CD4-positive, alpha-beta T cell treated with Interleukin-15 for 1 hour (primary cell): ENCODE results near the gene CDH12.
"Not testable (repeated sequence)": the region's sequence is repeated elsewhere in the genome, so short reads cannot be mapped to it uniquely, and the experiment has no call there.

Experiments
- DNase-seq: peaks from one replicate; pipeline ENCODE4 v3.0.0-alpha.2; 2020

CDH12 gene

DNA sequence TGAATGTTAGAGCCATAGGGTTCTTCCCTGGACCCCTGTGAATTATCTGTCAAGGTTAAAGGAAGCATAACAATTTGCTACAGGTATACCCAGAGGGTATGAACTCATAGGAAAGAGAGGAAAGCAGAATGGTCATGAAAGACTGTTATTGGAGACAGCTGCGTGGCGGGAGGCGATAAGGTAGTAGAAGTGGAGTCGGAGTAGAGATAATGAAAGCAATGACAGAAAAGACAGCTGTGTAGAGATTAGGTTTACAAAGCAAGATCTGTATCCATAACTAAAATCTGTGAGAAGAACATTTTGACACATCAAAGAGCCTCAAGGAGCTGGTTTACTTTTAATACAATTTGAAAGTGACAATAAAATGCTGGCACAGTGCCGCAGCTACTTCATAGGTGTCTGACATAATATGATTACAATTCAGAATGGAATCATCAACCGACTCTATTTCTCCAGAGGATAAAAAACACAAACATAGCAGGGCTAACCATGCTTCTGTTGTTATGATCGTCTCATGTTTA is 603.9 kb downstream of the CDH12 start:
- no peak for DNase-seq

DNA sequence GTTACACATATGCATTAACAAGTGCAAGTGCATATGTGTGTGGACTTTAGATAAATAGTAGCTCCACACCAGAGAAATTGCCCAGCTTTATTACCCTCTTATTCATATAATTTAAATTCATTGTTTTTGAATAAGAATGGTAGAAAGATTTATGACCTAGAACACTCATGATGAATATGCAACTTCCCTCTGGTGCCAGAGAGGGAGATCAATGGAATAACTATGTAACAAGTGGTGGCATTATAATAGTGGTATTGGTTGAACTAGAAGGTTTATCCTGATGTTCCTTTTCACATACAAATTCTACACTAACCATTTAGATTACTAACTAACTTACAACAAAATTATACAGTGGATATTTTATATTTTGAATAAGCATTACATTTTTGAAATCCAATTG is 607.4 kb downstream of the CDH12 start:
- DNase-seq: no peak

GRCh38 chr5:22242532-22242931 is 610.6 kb downstream of the CDH12 start:
- no peak for DNase-seq

DNA sequence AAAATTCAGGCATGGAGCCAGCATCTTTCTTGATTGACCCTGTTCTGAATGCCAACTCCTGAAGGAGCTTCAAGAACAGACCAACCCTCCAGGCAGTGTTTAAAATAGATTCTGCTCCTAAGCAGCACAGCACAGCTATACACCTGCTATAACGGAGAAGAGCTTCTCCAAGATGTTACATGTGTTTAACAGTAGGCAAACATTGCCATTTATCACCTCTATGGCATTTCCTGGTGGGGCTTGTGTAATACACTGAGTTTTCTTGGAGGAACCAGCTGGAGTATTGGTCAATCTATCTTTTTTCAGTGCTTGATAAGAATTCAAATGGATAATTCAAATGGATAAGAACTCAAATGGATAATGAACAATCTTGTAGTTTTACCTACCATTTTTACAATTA is 615.1 kb downstream of the CDH12 start:
- DNase-seq: no peak

GRCh38 chr5:22226423-22226822 is 626.7 kb downstream of the CDH12 start:
- no peak for DNase-seq

DNA sequence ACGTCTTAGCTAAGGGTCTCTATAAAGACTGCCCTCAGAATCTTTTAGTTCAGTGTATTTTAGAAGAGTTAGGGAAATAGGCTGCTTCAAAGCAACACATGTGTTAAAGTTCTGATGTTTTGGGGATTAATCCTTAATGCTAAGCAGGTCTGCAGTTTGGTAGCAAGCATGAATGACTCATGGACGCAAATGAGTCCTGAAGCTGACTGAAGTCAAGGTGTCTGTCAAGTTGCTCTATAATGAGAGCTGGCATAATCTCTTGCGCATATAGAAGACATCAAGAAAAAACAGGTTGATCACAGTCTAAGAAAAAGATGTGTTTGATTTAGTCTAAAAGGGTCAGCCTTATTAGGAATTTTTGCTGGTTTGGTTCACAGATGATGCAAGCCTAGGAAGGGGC is 630.1 kb downstream of the CDH12 start:
- no peak for DNase-seq

DNA sequence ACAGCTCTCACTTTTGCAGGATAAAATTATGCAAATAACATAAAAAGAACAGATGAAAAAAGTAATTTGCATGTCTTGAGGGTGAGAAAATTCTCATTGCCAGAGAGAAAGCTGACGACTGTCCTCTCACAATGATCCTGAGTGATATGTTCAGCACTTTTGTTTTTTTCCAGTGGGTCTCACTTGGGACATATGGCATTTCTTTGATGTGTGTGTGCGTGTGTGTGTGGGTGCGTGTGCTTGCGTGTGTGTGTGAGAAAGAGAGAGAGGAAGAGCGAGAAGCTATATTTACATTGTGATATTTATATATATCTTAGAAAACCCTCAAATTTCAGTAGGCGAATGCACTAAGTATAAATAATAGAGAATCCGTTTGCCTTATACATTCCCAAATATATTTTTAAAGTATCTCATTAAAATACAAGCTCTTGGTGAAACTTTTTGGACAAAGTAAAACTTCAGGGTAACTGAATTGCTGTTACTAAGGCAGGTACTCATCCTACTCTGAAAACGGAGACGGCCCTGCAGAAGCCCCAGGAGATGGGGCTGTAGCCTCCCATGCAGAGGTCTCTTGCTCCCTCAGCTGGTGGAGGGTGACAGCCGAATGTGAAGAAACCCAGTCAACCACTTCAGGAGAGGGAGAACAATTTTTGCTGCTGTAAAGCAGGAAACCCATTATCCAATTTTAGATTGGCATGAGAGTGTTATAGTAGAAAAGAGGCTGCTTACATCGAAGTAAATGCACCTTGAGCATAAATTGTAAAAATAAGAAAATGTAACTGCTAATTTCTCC is 639.2 kb downstream of the CDH12 start:
- not testable (repeated sequence) for DNase-seq

DNA sequence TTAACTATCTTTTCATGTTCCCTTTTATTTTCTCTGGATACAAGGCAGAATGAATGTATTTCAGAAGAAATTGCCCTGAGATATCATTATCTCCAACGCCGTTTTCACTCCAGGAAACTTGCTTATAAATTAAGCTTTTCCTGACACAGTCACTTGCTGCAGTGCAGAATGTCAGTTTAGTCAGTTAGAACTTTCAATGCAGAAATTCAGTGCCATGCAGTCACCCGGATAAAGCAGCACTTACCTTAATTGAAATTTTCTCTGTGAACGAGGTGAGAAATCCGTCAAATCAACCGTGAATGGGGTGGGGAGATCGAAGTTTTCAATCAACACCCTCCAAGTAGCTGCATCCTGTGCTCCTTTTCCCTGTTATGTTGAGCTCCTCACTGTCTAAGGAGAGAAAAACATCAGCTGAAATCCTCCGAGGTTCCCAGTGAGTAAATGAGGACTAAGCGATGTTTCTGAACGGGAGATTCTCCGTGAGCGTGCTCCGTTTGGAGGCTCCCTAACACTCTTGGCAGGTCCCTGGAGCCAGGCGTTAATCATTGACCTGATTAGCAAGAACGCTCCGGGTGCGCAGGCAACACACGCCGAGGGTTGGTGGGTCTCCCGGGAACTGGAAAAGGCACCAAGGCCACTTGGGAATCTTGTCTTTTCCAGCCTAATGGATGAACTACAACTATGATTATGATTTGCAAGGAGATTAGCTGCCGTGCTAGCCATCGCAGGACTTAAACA is 640.7 kb downstream of the CDH12 start:
- not testable (repeated sequence) for DNase-seq

- DNase-seq: not testable (repeated sequence)
Observed at GRCh38 chr5:22208463-22208862, 644.7 kb downstream of the CDH12 start.

DNA sequence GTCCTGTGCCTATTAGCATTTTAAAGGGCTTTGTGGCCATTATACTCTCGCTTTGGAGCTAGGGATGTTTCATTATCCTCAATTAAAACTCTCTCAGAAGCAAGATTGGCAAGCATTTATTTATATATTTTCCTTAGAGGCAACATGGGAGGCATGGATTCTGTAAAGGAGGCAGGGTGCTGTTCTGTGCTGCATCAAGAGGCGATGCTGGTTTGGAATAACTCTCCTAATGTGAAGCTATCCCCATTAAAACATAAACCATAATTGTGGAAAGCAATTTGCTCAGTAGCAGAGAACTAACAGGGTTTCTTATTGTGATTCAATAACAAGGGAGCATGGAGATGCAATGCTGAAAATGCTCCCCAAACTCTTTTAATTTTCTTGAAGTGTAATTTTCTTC is 664.5 kb downstream of the CDH12 start:
- not testable (repeated sequence) for DNase-seq

DNA sequence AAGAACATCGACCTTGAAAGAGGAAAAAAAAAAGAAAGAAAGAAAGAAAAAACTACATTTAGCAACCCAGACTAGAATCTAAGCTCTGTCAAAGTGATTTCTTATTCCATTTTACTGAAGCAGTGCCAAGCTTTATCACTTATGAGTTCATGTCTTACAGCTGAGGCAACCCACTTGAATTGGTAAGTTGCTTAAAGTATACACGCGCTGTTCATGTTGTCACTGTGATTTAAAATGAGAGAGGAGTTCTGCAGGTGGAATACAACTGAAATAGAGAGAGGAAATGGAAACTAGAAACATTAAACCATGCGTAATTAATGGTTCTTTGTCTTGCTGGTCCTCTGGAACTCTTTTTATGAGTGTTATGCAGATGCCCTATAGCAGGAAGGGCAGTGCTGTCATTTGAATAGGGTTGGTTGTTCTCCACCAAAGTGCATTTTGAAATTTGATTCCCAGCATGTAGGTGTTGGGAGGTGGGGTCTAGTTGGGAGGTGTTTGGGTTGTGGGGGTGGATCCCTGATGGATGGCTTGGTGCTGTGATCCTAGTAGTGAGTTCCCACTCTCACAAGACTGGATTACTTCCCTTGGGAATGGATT is 665.4 kb downstream of the CDH12 start:
- not testable (repeated sequence) for DNase-seq

DNA sequence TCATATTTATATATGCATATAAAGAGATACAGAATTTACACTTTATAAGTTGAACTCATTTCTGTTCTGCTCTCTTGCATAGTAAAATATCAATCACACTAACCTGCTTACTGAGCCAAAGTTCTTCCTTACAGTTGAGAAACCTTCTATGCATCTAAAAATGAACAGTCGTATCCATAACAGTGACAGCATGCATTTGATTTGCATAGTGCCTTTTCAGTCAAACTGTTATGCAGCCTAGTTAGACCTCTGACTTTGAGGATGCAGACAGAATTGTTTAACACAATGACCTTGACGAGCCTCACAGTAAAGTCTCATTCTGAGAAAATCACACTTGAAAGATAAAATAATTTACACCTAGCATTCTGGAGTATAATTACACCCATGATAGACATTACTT is 683.9 kb downstream of the CDH12 start:
- not testable (repeated sequence) for DNase-seq

GRCh38 chr5:22168704-22169103 is 684.4 kb downstream of the CDH12 start:
- DNase-seq: not testable (repeated sequence)

DNA sequence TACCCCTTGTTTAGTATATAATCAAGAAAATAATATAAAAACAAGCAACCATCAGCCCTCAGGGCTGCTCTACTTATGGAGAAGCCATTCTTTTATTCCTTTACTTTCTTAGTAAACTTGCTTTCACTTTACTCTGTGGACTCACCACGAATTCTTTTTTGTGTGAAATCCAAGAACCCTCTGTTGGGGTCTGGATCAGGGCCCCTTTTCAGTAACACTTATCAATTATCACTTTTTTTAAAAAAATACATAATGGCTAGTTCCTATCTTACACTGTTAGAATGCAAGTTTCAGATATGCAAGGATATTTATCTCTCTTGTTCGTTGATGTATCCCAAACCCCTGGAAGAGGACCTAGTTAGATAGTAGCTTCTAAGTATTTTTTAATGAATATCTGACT is 687.2 kb downstream of the CDH12 start:
- not testable (repeated sequence) for DNase-seq

DNA sequence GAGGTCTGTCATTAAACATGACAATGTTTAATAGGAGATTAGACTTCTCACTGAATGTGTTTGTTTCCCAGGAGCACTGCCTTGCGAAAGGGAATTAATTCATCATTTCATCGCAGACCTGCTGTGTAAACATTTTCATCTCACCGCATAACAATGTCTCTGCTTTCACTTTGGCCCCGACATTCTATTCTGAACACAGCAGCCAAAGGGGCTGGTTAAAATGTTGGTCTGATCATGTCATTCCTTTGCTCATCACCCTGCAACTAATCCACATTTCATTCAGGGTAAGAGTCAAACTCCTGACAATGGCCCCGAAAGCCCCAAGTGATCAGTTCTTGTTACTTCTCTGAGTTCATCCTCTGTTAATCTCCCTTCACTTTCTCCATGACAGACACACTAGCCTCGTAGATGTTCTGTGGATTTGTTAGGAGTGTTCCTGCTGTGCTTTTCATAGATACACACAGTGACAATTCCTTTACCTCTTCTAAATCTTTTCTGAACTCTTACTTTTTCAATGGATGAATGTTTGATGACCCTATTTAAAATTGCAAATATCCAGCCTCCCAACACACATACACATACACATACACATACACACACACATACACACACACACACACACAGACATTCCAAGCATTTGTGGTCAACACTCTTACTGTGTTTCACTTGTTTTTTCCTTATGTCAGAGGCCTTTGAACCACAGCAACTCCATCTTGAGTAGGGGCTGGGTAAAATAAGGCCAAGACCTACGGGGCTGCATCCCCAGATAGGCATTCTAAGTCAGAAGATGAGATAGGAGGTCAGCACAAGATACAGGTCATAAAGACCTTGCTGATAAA is 688.0 kb downstream of the CDH12 start:
- DNase-seq: not testable (repeated sequence)

GRCh38 chr5:22156953-22157352 is 696.2 kb downstream of the CDH12 start:
- DNase-seq: not testable (repeated sequence)

- DNase-seq: not testable (repeated sequence)
Observed at GRCh38 chr5:22154779-22155178, 698.4 kb downstream of the CDH12 start.

DNA sequence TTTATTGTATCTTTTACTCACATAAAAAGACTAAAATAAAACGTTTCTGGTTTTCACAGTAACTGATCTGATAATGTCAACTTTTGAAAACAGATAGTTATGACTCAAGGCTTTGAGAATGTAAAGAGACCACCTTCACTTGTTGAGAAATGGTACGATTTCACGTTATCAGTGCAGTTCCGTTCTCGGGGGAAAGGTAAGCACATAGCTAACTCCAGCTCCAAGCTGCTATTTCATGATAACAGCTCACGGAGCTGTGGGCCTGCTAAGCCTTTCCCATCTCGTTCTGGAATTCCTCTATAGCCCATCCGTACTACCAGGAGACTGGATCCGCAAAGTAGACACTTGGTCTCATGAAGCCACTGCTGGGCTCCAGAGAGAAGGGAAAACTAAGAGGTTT is 701.3 kb downstream of the CDH12 start:
- not testable (repeated sequence) for DNase-seq

DNA sequence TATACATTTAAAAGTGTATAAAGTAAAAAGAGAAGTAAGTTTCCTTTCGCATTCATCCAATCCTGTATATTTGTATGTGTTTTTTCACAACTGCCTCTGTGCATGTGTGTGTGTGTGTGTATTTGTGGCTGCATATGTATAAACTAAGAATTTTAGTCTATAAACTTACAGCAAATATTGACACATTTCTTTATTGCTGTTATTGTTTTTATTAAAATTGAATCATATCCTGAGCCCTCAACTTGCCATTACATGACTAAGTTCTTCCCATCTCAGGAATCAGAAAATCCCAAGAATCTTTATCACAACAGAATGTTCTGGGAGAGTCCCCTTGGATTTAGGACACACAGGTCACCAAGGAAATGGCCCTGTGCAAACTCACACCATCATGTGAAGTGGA is 712.7 kb downstream of the CDH12 start:
- not testable (repeated sequence) for DNase-seq

GRCh38 chr5:22139662-22140300 is 713.4 kb downstream of the CDH12 start:
- not testable (repeated sequence) for DNase-seq

- no peak for DNase-seq
Observed at GRCh38 chr5:22111320-22111719, 741.8 kb downstream of the CDH12 start.

GRCh38 chr5:22109315-22109714 is 743.8 kb downstream of the CDH12 start:
- DNase-seq: no peak
